CD4-positive, alpha-beta T cell treated with Interleukin-12 subunit alpha and Interleukin-12 subunit beta, for 1 hour (primary cell): Measurements from ENCODE around the gene ANTXR2.
"Not testable (repeated sequence)": the region's sequence is repeated elsewhere in the genome, so short reads cannot be mapped to it uniquely, and the experiment has no call there.

Source experiments
- DNase-seq: peaks from one replicate; pipeline ENCODE4 v3.0.0-alpha.2; 2020

ANTXR2 gene

GRCh38 chr4:79904331-79904730 is 168.7 kb downstream of the ANTXR2 start:
- DNase-seq = no peak

GRCh38 chr4:79900182-79900581 is 172.8 kb downstream of the ANTXR2 start:
- DNase-seq = no peak

GRCh38 chr4:79899481-79899880 is 173.5 kb downstream of the ANTXR2 start:
- DNase-seq = no peak

- no peak for DNase-seq
Measured at GRCh38 chr4:79898055-79898454, 175.0 kb downstream of the ANTXR2 start.

GRCh38 chr4:79897174-79897573 is 175.9 kb downstream of the ANTXR2 start:
- DNase-seq = no peak

GRCh38 chr4:79893456-79893855 is 179.6 kb downstream of the ANTXR2 start:
- DNase-seq = no peak

GRCh38 chr4:79889026-79889425 is 184.0 kb downstream of the ANTXR2 start:
- not testable (repeated sequence) for DNase-seq

- no peak for DNase-seq
Measured at GRCh38 chr4:79886557-79886956, 186.5 kb downstream of the ANTXR2 start.

GRCh38 chr4:79886021-79886420 is 187.0 kb downstream of the ANTXR2 start:
- no peak for DNase-seq

- no peak for DNase-seq
Measured at GRCh38 chr4:79883290-79883689, 189.7 kb downstream of the ANTXR2 start.

- DNase-seq = no peak
Measured at GRCh38 chr4:79882806-79883205, 190.2 kb downstream of the ANTXR2 start.

GRCh38 chr4:79881407-79881806 is 191.6 kb downstream of the ANTXR2 start:
- no peak for DNase-seq

- DNase-seq = no peak
Measured at GRCh38 chr4:79877511-79877910, 195.5 kb downstream of the ANTXR2 start.

GRCh38 chr4:79875344-79875899 is 197.6 kb downstream of the ANTXR2 start:
- DNase-seq = no peak

GRCh38 chr4:79874197-79874596 is 198.8 kb downstream of the ANTXR2 start:
- DNase-seq = no peak

GRCh38 chr4:79872738-79873137 is 200.3 kb downstream of the ANTXR2 start:
- DNase-seq = no peak

- DNase-seq = no peak
Measured at GRCh38 chr4:79871961-79872360, 201.1 kb downstream of the ANTXR2 start.

- DNase-seq = no peak
Measured at GRCh38 chr4:79869597-79870237, 203.3 kb downstream of the ANTXR2 start.

- no peak for DNase-seq
Measured at GRCh38 chr4:79865201-79865597, 207.8 kb downstream of the ANTXR2 start.

- DNase-seq = no peak
Measured at GRCh38 chr4:79864500-79865200, 208.4 kb downstream of the ANTXR2 start.

- no peak for DNase-seq
Measured at GRCh38 chr4:79863333-79863732, 209.7 kb downstream of the ANTXR2 start.

- no peak for DNase-seq
Measured at GRCh38 chr4:79862821-79863220, 210.2 kb downstream of the ANTXR2 start.

- no peak for DNase-seq
Measured at GRCh38 chr4:79857811-79858210, 215.2 kb downstream of the ANTXR2 start.

- no peak for DNase-seq
Measured at GRCh38 chr4:79856196-79856595, 216.8 kb downstream of the ANTXR2 start.
